T-helper 2 cell treated with Interferon-gamma antibody and Interleukin-4, amounts not matched to agents 5 μg/mL and 100 μg/mL, for 36 hours (primary cell): Measurements from ENCODE around the gene ARPC1B.
A peak's percentile ranks its signal among the peaks of the same experiment; 100 is the strongest.
"Not testable (repeated sequence)": the region's sequence is repeated elsewhere in the genome, so short reads cannot be mapped to it uniquely, and the experiment has no call there.

Source experiments
- DNase-seq: peaks from one replicate; pipeline ENCODE4 v3.0.0; 2021; ENCODE audit warnings: low spot score
- H3K27ac Mint-ChIP-seq: one replicate; pipeline ENCODE4 v1.8.0; 2021; ENCODE audit warnings: mild to moderate bottlenecking, mixed read lengths
- H3K27me3 Mint-ChIP-seq: one replicate; pipeline ENCODE4 v1.8.0; 2021; ENCODE audit warnings: low read depth, mixed read lengths
- H3K36me3 Mint-ChIP-seq: one replicate; pipeline ENCODE4 v1.8.0; 2021; ENCODE audit warnings: low read depth, mixed read lengths
- H3K4me1 Mint-ChIP-seq: one replicate; pipeline ENCODE4 v1.8.0; 2021; ENCODE audit warnings: low read depth, mixed read lengths
- H3K4me3 Mint-ChIP-seq: one replicate; pipeline ENCODE4 v1.8.0; 2022; ENCODE audit warnings: mild to moderate bottlenecking, moderate library complexity, mixed read lengths
- H3K9me3 Mint-ChIP-seq: one replicate; pipeline ENCODE4 v1.8.0; 2021; ENCODE audit warnings: mixed read lengths

ARPC1B gene

DNA sequence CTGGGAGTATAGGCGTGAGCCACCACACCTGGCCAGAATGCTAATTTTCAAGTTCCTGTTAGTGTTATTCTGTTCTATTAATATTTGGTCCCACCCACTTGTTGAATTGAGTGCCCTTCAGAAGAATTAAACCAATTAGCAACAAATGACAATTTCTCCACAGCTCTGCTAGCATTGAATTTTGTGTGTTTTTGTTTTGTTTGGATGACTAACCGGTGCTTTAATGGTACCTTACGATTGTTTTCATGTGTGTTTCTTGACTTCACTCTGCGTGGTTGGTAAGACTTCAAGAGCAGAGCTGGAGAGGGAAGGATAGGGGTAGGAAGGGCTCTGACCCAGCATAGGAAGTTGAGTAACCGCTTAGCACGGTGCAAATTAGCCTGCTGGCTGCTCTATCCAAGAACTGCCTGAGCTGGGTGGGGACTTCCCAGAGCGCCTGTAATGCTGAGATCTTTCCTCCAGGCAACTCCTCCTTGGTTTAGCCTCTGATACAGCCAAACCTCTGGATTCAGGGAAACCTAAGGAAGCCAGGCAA lies 4.6 kb downstream of the ARPC1B start:
- Mint-ChIP-seq H3K9me3 (no peaks in the 10 kb centered on the region), H3K27ac (peak overlapping the region; percentile 93), H3K4me3 (peak overlapping the region; percentile 89), H3K36me3 (peaks cover 43% of the 10 kb centered on the region), H3K27me3 (no peaks in the 10 kb centered on the region), H3K4me1 (peaks cover 32% of the 10 kb centered on the region)
- peak; percentile 56 for DNase-seq

- H3K4me3 Mint-ChIP-seq = peak overlapping the region; percentile 89
- peaks cover 32% of the 10 kb centered on the region for H3K4me1 Mint-ChIP-seq
- H3K9me3 Mint-ChIP-seq, H3K27me3 Mint-ChIP-seq, DNase-seq: not testable (repeated sequence)
- peak overlapping the region; percentile 93 for H3K27ac Mint-ChIP-seq
- peaks cover 48% of the 10 kb centered on the region for H3K36me3 Mint-ChIP-seq
These were observed 5.1 kb downstream of the ARPC1B start for GRCh38 chr7:99379693-99380031.

DNA sequence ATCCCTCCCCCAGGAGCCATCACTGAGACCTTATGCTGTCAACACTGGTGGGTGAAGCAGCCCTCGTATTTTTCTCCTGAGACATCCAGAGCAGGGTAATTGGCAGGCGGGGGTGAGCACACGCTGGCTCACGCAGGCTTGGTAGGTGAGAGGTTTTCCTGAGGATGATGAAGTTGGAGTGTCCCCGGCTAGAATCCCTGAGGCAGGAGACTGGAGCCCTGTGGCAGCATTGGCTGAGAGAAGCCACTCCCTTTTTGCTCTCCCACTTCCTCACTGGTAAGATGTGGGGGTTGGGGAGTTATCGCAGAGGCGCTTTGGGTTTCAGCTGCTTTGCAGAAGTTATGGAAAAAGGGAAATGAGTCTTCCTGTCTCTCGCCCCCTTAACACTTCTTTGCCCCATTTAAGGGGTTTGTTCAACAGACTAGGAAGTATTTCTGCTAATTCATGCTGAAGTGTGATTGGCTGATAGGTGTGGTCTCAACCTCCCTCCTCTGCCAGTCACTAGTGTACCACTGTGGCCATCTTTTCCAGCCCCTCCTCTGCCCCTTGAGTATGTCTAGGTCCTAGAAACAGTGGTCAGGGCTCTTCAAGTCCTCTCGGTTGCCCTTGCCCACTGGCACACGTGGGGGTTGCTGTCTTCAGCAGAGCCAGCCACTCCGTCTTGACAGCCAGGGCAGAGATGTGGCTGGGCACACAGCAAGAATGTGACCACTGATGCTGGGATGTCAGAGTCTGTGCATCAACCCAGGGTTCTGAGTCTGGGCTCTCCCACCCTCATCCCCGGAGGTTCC lies 5.7 kb downstream of the ARPC1B start:
- Mint-ChIP-seq H3K4me3 (peak overlapping the region; percentile 89), H3K36me3 (peaks cover 48% of the 10 kb centered on the region), H3K4me1 (peaks cover 32% of the 10 kb centered on the region)

DNA sequence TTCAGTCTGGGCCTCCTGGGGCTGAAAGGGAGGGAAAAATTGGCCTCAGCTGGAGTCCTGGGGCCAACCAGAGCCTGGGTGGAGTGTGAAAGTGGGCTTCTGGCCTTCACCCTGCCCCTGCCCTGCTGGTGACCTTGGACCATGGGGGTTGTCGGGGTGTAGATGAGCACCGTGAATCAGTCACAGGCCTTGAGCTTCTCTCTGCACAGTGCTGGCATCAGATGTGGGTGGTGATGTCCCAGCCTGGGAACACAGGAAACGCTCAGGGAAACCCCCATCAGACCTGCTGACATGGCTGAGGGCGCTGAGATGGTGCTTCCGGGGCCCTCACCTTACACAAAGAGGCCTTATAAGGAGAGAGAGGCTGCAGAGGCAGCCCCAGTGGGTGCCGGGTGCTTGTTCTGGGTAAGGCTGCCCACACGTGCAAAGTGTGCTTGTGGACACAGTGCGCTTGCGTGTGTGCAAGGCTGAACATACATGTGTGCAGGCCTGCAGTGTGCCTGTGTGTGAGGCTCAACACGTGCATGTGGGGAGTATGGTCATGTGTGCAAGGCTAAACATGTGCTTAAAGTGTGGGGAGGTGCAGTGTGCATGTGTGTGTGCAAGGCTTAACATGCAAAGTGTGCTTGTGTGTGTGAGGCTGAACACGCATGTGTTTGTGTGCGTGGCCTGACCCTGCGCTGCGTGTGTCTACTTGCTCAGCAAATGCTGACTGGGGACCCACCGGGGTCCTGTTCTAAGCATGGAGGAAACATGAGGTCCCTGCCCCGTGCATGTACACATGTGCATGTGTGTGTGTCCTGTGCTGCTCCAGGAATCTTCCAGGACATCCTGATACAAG lies 6.5 kb downstream of the ARPC1B start:
- Mint-ChIP-seq H3K27ac (peak overlapping the region; percentile 93), H3K27me3 (no peaks in the 10 kb centered on the region), H3K9me3 (no peaks in the 10 kb centered on the region), H3K4me3 (peak overlapping the region; percentile 89), H3K36me3 (peaks cover 51% of the 10 kb centered on the region), H3K4me1 (peaks cover 33% of the 10 kb centered on the region)
- peak; percentile 90 for DNase-seq

More for the DNA sequence above, 5.7 kb downstream of the ARPC1B start:
- peak overlapping the region; percentile 93 for H3K27ac Mint-ChIP-seq
- DNase-seq = peak; percentile 45
- no peaks in the 10 kb centered on the region for H3K27me3 Mint-ChIP-seq
- H3K9me3 Mint-ChIP-seq = no peaks in the 10 kb centered on the region

DNA sequence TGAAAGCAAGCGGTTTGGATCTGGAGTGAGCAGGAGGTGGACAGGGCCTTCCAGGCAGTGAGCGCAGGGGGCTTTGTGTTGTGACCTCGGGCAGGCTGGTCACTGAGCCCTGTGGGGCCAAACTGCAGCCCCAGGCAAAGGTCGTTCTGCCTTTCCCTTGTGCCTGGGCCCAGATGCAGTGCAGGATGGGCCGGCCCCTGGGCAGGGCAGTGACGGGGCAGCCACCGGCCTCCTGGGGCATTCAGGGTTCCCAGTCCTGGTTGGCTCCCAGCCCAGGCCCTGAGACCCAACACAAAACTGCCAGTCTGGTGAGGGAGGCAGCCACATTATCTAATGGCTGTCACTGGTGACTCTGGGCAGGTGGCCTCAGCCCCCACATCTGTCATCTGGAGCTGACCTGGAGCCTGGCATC lies 7.1 kb downstream of the ARPC1B start:
- Mint-ChIP-seq H3K4me3 (peak overlapping the region; percentile 89), H3K9me3 (no peaks in the 10 kb centered on the region), H3K36me3 (peaks cover 52% of the 10 kb centered on the region), H3K27ac (peak overlapping the region; percentile 93), H3K4me1 (peaks cover 30% of the 10 kb centered on the region), H3K27me3 (no peaks in the 10 kb centered on the region)
- DNase-seq = no peak

- Mint-ChIP-seq H3K36me3 (peaks cover 58% of the 10 kb centered on the region), H3K27ac (peak overlapping the region; percentile 47), H3K4me1 (peaks cover 29% of the 10 kb centered on the region), H3K27me3 (no peaks in the 10 kb centered on the region), H3K4me3 (no peak overlapping the region), H3K9me3 (no peaks in the 10 kb centered on the region)
- no peak for DNase-seq
These were observed 8.7 kb downstream of the ARPC1B start for GRCh38 chr7:99383203-99383602.

DNA sequence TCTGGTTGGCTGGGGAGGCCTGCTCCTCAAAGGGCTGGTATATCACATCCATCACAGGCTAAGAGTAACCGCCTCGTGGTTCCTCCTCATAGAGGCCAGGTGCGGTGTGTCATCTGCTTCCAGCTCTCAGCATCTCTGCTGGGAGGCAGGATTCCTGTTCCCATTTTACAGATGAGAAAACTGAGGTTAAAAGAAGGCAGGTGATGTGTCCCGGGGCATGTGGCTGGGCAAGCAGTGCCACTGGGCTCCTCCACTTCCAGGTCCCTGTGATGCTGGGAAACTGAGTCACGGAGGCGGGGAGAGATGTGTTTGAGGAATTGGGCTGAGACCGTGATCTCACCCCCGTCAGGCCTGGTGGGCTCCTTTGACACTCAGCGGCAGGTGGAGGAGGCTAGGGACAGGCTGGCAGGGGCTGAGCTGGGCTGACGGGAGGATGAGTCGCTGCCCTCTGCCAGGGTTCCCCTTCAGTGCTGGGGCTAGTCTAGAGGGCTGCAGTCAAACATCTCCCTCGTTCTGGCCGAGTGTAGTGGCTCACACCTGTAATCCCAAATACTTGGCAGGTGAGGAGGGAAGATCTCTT lies 9.4 kb downstream of the ARPC1B start:
- H3K27ac Mint-ChIP-seq = peak overlapping the region; percentile 52
- no peaks in the 10 kb centered on the region for H3K9me3 Mint-ChIP-seq
- peaks cover 61% of the 10 kb centered on the region for H3K36me3 Mint-ChIP-seq

DNA sequence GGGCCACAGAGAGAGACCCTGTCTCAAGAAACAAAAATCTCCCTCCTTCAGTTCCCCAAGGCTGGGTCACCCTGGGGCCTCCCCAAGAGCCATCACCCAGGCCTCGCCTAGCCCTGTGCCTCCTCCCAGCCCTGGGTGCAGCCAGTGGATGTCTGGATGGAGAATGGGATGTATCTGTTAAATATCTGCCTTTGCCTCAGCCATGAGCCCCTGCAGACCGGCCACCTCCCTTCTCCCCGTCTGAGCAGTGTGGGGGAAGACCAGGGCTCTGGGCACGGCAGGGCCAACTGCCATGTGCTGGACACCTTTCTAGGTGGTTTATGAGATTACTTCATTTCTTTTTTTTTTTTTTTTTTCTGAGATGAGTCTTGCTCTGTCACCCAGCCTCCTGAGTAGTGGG lies 10.0 kb downstream of the ARPC1B start:
- no peak overlapping the region for H3K4me3 Mint-ChIP-seq
- no peaks in the 10 kb centered on the region for H3K9me3 Mint-ChIP-seq

More for the DNA sequence above, 9.4 kb downstream of the ARPC1B start:
- no peak for DNase-seq
- Mint-ChIP-seq H3K4me3 (no peak overlapping the region), H3K27me3 (no peaks in the 10 kb centered on the region), H3K4me1 (peaks cover 28% of the 10 kb centered on the region)

DNA sequence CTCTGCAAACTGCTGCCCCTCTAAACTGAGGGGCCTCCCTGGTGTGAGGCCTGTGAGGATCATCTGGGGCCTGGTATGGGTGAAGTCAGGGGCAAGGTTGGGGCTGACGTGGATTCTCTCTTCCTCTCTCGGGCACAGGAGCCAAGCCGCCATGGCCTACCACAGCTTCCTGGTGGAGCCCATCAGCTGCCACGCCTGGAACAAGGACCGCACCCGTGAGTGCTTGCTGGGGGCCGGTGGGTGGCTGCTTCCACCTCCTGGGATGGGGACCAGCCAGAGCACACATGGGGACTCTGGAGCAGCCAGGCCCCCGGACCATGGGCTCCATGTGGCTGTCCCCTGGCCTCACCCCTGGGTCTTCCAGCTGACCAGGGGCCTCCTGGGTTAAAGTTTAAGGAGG lies 11.0 kb downstream of the ARPC1B start:
- DNase-seq = no peak
- H3K4me1 Mint-ChIP-seq = peaks cover 18% of the 10 kb centered on the region
- H3K36me3 Mint-ChIP-seq = peaks cover 57% of the 10 kb centered on the region
- H3K4me3 Mint-ChIP-seq = no peak overlapping the region
- H3K9me3 Mint-ChIP-seq = no peaks in the 10 kb centered on the region
- H3K27me3 Mint-ChIP-seq = no peaks in the 10 kb centered on the region
- no peak overlapping the region for H3K27ac Mint-ChIP-seq

More for the DNA sequence above, 10.0 kb downstream of the ARPC1B start:
- Mint-ChIP-seq H3K27me3 (no peaks in the 10 kb centered on the region), H3K4me1 (peaks cover 22% of the 10 kb centered on the region), H3K27ac (peak overlapping the region; percentile 52), H3K36me3 (peaks cover 61% of the 10 kb centered on the region)
- no peak for DNase-seq

DNA sequence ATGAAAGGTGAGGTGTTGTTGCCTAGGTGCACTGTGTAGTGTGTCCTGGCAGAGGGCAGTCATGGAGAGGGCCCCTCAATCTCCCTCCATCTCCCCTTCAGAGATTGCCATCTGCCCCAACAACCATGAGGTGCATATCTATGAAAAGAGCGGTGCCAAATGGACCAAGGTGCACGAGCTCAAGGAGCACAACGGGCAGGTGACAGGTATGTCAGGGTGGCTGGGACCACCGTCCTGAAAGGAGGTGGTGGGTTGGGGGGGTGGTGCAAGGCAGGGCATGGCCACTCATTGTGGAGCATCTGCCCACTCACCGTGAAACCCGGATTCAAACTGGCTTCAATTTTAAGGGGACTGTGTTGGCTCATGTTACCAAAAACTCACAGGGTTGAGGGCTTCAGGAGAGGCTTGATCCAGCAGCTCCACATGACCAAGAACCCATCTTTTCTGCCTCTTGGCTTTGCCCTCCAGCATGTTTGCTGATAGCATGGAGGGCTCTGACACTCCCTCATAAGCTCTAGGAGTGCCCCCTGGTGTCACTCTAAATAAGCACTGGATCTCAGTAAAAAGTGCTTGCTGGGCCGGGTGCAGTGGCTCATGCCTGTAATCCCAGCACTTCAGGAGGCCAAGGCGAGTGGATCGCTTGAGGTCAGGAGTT lies 12.2 kb downstream of the ARPC1B start:
- Mint-ChIP-seq H3K4me1 (peaks cover 10% of the 10 kb centered on the region), H3K36me3 (peaks cover 56% of the 10 kb centered on the region), H3K27ac (no peak overlapping the region), H3K27me3 (no peaks in the 10 kb centered on the region), H3K4me3 (no peak overlapping the region), H3K9me3 (no peaks in the 10 kb centered on the region)
- DNase-seq = no peak

GRCh38 chr7:99387239-99387635 lies 12.7 kb downstream of the ARPC1B start:
- H3K4me3 Mint-ChIP-seq, DNase-seq, H3K9me3 Mint-ChIP-seq, H3K27me3 Mint-ChIP-seq, H3K27ac Mint-ChIP-seq: not testable (repeated sequence)
- Mint-ChIP-seq H3K4me1 (peaks cover 12% of the 10 kb centered on the region), H3K36me3 (peaks cover 59% of the 10 kb centered on the region)

GRCh38 chr7:99387912-99388311 lies 13.4 kb downstream of the ARPC1B start:
- H3K36me3 Mint-ChIP-seq = peaks cover 59% of the 10 kb centered on the region
- no peak overlapping the region for H3K27ac Mint-ChIP-seq
- H3K4me3 Mint-ChIP-seq = no peak overlapping the region
- peaks cover 14% of the 10 kb centered on the region for H3K4me1 Mint-ChIP-seq
- no peaks in the 10 kb centered on the region for H3K9me3 Mint-ChIP-seq
- H3K27me3 Mint-ChIP-seq = no peaks in the 10 kb centered on the region
- DNase-seq = no peak

GRCh38 chr7:99389772-99390171 lies 15.2 kb downstream of the ARPC1B start:
- Mint-ChIP-seq H3K4me1 (peaks cover 11% of the 10 kb centered on the region), H3K27ac (no peak overlapping the region), H3K36me3 (peaks cover 60% of the 10 kb centered on the region), H3K4me3 (no peak overlapping the region), H3K27me3 (no peaks in the 10 kb centered on the region), H3K9me3 (no peaks in the 10 kb centered on the region)
- no peak for DNase-seq
